SH-SY5Y (cell line): Measurements from ENCODE around the gene SIK3.

Experiments used
- GATA2 ChIP-seq: IDR thresholded peaks from 2 replicates; pipeline ENCODE4 v1.6.1; 2011; ENCODE audit warnings: mild to moderate bottlenecking, low read depth, low read length
- GATA3 ChIP-seq: IDR thresholded peaks from 2 replicates; pipeline ENCODE4 v1.6.1; 2011; ENCODE audit warnings: low read depth, mild to moderate bottlenecking, low read length, moderate library complexity

DNA sequence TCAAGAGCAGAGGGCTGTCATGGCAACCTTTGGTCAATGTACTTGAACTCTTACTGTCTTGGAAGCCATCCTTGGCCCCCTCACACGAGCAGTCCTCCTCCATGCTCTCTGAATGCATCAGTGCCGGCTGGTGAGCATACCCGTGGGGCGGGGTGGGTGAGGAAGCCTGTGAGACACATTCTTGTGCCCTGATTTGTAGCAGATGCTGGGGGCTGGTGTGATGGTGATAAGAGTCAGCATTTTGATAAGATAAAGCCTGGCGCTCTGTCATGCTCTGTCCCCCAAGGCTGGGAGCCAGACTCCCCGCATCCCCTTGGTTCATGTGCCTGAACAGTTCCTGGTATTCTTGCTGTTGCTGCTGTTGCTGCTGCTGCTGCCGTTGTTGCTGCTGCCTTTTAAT, 240.3 kb downstream of the SIK3 start:
- TF ChIP-seq GATA2 (peak; percentile 98), GATA3 (peak; percentile 82)
